Measurements from ENCODE around the gene ZBTB20. TPM values are rescaled to one million over a fixed set of nuclear protein-coding genes. Genes with fewer than 3 reads are reported as not detected.

The ZBTB20 gene
- total RNA-seq, 2 donors from 2014 or later: 112 to 120 TPM

- no peaks in the 10 kb centered on the region for H3K27me3 ChIP-seq (replicated peaks; ENCODE audit: insufficient read depth)
- no peak overlapping the region for H3K4me3 ChIP-seq
- ATAC-seq (ENCODE audit: insufficient number of reproducible peaks, low FRiP score, low read depth) (no peak), DNase-seq (ENCODE audit: low spot score) (no peak)
- H3K27ac ChIP-seq: no peak overlapping the region
- H3K4me1 ChIP-seq (ENCODE audit: control insufficient read depth in 1 of 2, low read depth in 2 of 2): no peaks in the 10 kb centered on the region
- no peak for TF ChIP-seq CTCF (IDR thresholded peaks at IDR 0.05)
- H3K9me3 ChIP-seq: no peaks in the 10 kb centered on the region
- no peaks in the 10 kb centered on the region for H3K36me3 ChIP-seq
These were observed 204.3 kb downstream of the ZBTB20 start for GRCh38 chr3:114942773-114943172.

- no peak overlapping the region for H3K4me3 ChIP-seq
- H3K4me1 ChIP-seq (ENCODE audit: control insufficient read depth in 1 of 2, low read depth in 2 of 2): no peaks in the 10 kb centered on the region
- no peak overlapping the region for H3K27ac ChIP-seq
- no peak for TF ChIP-seq CTCF (IDR thresholded peaks at IDR 0.05)
- DNase-seq (ENCODE audit: low spot score) (no peak), ATAC-seq (ENCODE audit: insufficient number of reproducible peaks, low FRiP score, low read depth) (no peak)
- H3K9me3 ChIP-seq: no peaks in the 10 kb centered on the region
- no peaks in the 10 kb centered on the region for H3K27me3 ChIP-seq (replicated peaks; ENCODE audit: insufficient read depth)
- H3K36me3 ChIP-seq: no peaks in the 10 kb centered on the region
These were observed 205.3 kb downstream of the ZBTB20 start for GRCh38 chr3:114941626-114942309.

- no peak for TF ChIP-seq CTCF (IDR thresholded peaks at IDR 0.05)
- H3K36me3 ChIP-seq: no peaks in the 10 kb centered on the region
- ATAC-seq (ENCODE audit: insufficient number of reproducible peaks, low FRiP score, low read depth): no peak
- no peaks in the 10 kb centered on the region for H3K4me1 ChIP-seq (ENCODE audit: control insufficient read depth in 1 of 2, low read depth in 2 of 2)
- H3K9me3 ChIP-seq: no peaks in the 10 kb centered on the region
- no peak overlapping the region for H3K27ac ChIP-seq
- no peaks in the 10 kb centered on the region for H3K27me3 ChIP-seq (replicated peaks; ENCODE audit: insufficient read depth)
- H3K4me3 ChIP-seq: no peak overlapping the region
- DNase-seq (ENCODE audit: low spot score): no peak
These were observed 207.2 kb downstream of the ZBTB20 start for GRCh38 chr3:114939920-114940319.

GRCh38 chr3:114933407-114933806 is 213.7 kb downstream of the ZBTB20 start:
- ATAC-seq (ENCODE audit: insufficient number of reproducible peaks, low FRiP score, low read depth) (no peak), DNase-seq (ENCODE audit: low spot score) (no peak)
- H3K9me3 ChIP-seq: no peaks in the 10 kb centered on the region
- no peaks in the 10 kb centered on the region for H3K4me1 ChIP-seq (ENCODE audit: control insufficient read depth in 1 of 2, low read depth in 2 of 2)
- H3K27me3 ChIP-seq (replicated peaks; ENCODE audit: insufficient read depth): no peaks in the 10 kb centered on the region
- no peak for TF ChIP-seq CTCF (IDR thresholded peaks at IDR 0.05)
- H3K4me3 ChIP-seq: no peak overlapping the region
- H3K27ac ChIP-seq: no peak overlapping the region
- H3K36me3 ChIP-seq: no peaks in the 10 kb centered on the region

GRCh38 chr3:114929971-114930732 is 216.9 kb downstream of the ZBTB20 start:
- ATAC-seq (ENCODE audit: insufficient number of reproducible peaks, low FRiP score, low read depth): no peak
- Histone ChIP-seq H3K9me3 (no peaks in the 10 kb centered on the region), H3K36me3 (no peaks in the 10 kb centered on the region), H3K4me3 (no peak overlapping the region), H3K27ac (no peak overlapping the region), H3K27me3 (replicated peaks; ENCODE audit: insufficient read depth) (no peaks in the 10 kb centered on the region), H3K4me1 (ENCODE audit: control insufficient read depth in 1 of 2, low read depth in 2 of 2) (no peaks in the 10 kb centered on the region)
- DNase-seq (ENCODE audit: low spot score): no peak
- TF ChIP-seq CTCF (IDR thresholded peaks at IDR 0.05): no peak
